ENCODE results near the gene CEP295NL. TPM values are rescaled to one million over a fixed set of nuclear protein-coding genes. Genes with fewer than 3 reads are reported as not detected.

CEP295NL gene
- total RNA-seq, 4 donors from 2014 or later: 1.1 to 45.4 (median 9.1) TPM

GRCh38 chr17:78940258-78940657 lies 37.3 kb upstream of the CEP295NL start:
- peaks cover 0 to 2% (median 0%) of the 10 kb centered on the region in 4 donors for H3K4me1 ChIP-seq
- H3K27me3 ChIP-seq: no peaks in the 10 kb centered on the region
- H3K9me3 ChIP-seq: peaks cover 0 to 4% (median 0%) of the 10 kb centered on the region in 4 donors
- DNase-seq: no peak
- peak overlapping the region in 1 of 4 donors; percentile 38 for H3K27ac ChIP-seq
- no peaks in the 10 kb centered on the region for H3K36me3 ChIP-seq
- no peak overlapping the region for H3K4me3 ChIP-seq
- TF ChIP-seq POLR2A (IDR thresholded peaks at IDR 0.05): no peak
- no peak for TF ChIP-seq CTCF (IDR thresholded peaks at IDR 0.05)

- peaks cover 0 to 4% (median 0%) of the 10 kb centered on the region in 4 donors for H3K9me3 ChIP-seq
- no peak for TF ChIP-seq POLR2A (IDR thresholded peaks at IDR 0.05)
- no peak for TF ChIP-seq CTCF (IDR thresholded peaks at IDR 0.05)
- H3K27ac ChIP-seq: peak overlapping the region in 1 of 4 donors; percentile 38
- H3K36me3 ChIP-seq: no peaks in the 10 kb centered on the region
- no peaks in the 10 kb centered on the region for H3K27me3 ChIP-seq
- peaks cover 0 to 9% (median 0%) of the 10 kb centered on the region in 4 donors for H3K4me1 ChIP-seq
- DNase-seq: no peak
- no peak overlapping the region for H3K4me3 ChIP-seq
Measured at GRCh38 chr17:78939615-78940014, 36.6 kb upstream of the CEP295NL start.

GRCh38 chr17:78937561-78937960 lies 34.6 kb upstream of the CEP295NL start:
- H3K4me3 ChIP-seq: no peak overlapping the region
- peaks cover 0 to 4% (median 0%) of the 10 kb centered on the region in 4 donors for H3K9me3 ChIP-seq
- H3K36me3 ChIP-seq: no peaks in the 10 kb centered on the region
- no peak for DNase-seq
- H3K27ac ChIP-seq: no peak overlapping the region
- TF ChIP-seq POLR2A (IDR thresholded peaks at IDR 0.05) (no peak), CTCF (IDR thresholded peaks at IDR 0.05) (no peak)
- H3K4me1 ChIP-seq: peaks cover 0 to 25% (median 3%) of the 10 kb centered on the region in 4 donors
- H3K27me3 ChIP-seq: no peaks in the 10 kb centered on the region

GRCh38 chr17:78935419-78936323 lies 32.7 kb upstream of the CEP295NL start:
- TF ChIP-seq POLR2A (IDR thresholded peaks at IDR 0.05): no peak
- TF ChIP-seq CTCF (IDR thresholded peaks at IDR 0.05): no peak
- Histone ChIP-seq H3K4me3 (no peak overlapping the region), H3K9me3 (peaks cover 0 to 4% (median 0%) of the 10 kb centered on the region in 4 donors), H3K27me3 (no peaks in the 10 kb centered on the region), H3K27ac (peak overlapping the region; percentile 63 to 88 (median 72)), H3K4me1 (peaks cover 0 to 25% (median 3%) of the 10 kb centered on the region in 4 donors), H3K36me3 (no peaks in the 10 kb centered on the region)
- peak in 1 of 3 donors; percentile 74 for DNase-seq

GRCh38 chr17:78934681-78935418 lies 31.8 kb upstream of the CEP295NL start:
- Histone ChIP-seq H3K27ac (peak overlapping the region; percentile 63 to 88 (median 72)), H3K36me3 (no peaks in the 10 kb centered on the region), H3K9me3 (peaks cover 0 to 4% (median 0%) of the 10 kb centered on the region in 4 donors), H3K27me3 (no peaks in the 10 kb centered on the region), H3K4me3 (no peak overlapping the region), H3K4me1 (peaks cover 0 to 25% (median 3%) of the 10 kb centered on the region in 4 donors)
- TF ChIP-seq POLR2A (IDR thresholded peaks at IDR 0.05): no peak
- TF ChIP-seq CTCF (IDR thresholded peaks at IDR 0.05): no peak
- no peak for DNase-seq

All from Peyer's patch (tissue), 4 donors.